DND-41 (cell line): ENCODE results near the gene NONO.
A peak's percentile ranks its signal among the peaks of the same experiment; 100 is the strongest.

ENCODE experiments used
- ATAC-seq: fragments of 200-7000 bp; cut with Tn5 transposase; 3 replicates; pipeline ENCODE4 v1.9.1; 2021; ENCODE audit warnings: low read depth; ENCODE audit not compliant: insufficient read depth
- DNase-seq: peaks from one replicate; pipeline ENCODE4 v3.0.0-alpha.2; 2020
- H2AFZ ChIP-seq: 2 replicates; pipeline ENCODE4 v1.6.0; 2012; ENCODE audit warnings: low read depth, low read length
- H3K27ac ChIP-seq: 2 replicates; pipeline ENCODE4 v1.5.1; 2012; ENCODE audit warnings: low read length, inconsistent platforms
- H3K27me3 ChIP-seq: fragments of 200-600 bp; sonication (generic); 2 replicates; pipeline ENCODE4 v1.6.0; 2012; ENCODE audit warnings: low read length, mild to moderate bottlenecking, inconsistent platforms; ENCODE audit not compliant: insufficient read depth, poor library complexity
- H3K36me3 ChIP-seq: 2 replicates; pipeline ENCODE4 v1.5.1; 2012; ENCODE audit warnings: low read length, inconsistent platforms; ENCODE audit not compliant: insufficient read depth
- H3K4me1 ChIP-seq: 2 replicates; pipeline ENCODE4 v1.5.1; 2012; ENCODE audit warnings: mild to moderate bottlenecking, low read length; ENCODE audit not compliant: insufficient read depth
- H3K4me2 ChIP-seq: 2 replicates; pipeline ENCODE4 v1.6.0; 2012; ENCODE audit warnings: mild to moderate bottlenecking, moderate library complexity, low read length, inconsistent platforms; ENCODE audit not compliant: insufficient read depth
- H3K4me3 ChIP-seq, 2 experiments: fragments of 200-600 bp in 1 of 2; shearing (Covaris generic) in 1 of 2; 2 replicates each; pipeline ENCODE4 v1.5.1; 2012 to 2016; ENCODE audit warnings: inconsistent platforms in 2 of 2, low read length in 2 of 2, mild to moderate bottlenecking in 2 of 2, low read depth in 1 of 2, moderate library complexity in 1 of 2
- H3K79me2 ChIP-seq: 2 replicates; pipeline ENCODE4 v1.6.0; 2012; ENCODE audit warnings: low read length, inconsistent platforms; ENCODE audit not compliant: insufficient read depth
- H3K9ac ChIP-seq: 2 replicates; pipeline ENCODE4 v1.6.0; 2012; ENCODE audit warnings: low read depth, mild to moderate bottlenecking, inconsistent platforms, low read length, moderate library complexity
- H3K9me3 ChIP-seq: 2 replicates; pipeline ENCODE4 v1.5.1; 2012; ENCODE audit warnings: low read length, moderate library complexity, mild to moderate bottlenecking, inconsistent platforms; ENCODE audit not compliant: insufficient read depth, severe bottlenecking
- H4K20me1 ChIP-seq: 2 replicates; pipeline ENCODE4 v1.6.0; 2012; ENCODE audit warnings: low read length; ENCODE audit not compliant: insufficient read depth
- EZH2 ChIP-seq: IDR thresholded peaks from 3 replicates; pipeline ENCODE4 v1.6.1; 2012; ENCODE audit warnings: borderline replicate concordance, low read depth, mild to moderate bottlenecking, moderate library complexity, low read length, inconsistent platforms; ENCODE audit not compliant: severe bottlenecking
- TF ChIP-seq, protein P1 (sequence below): IDR thresholded peaks from 2 replicates; pipeline ENCODE4 v1.5.1; 2012; ENCODE audit warnings: borderline replicate concordance, low read length, moderate library complexity, mild to moderate bottlenecking; ENCODE audit not compliant: poor library complexity, severe bottlenecking; ENCODE audit errors: extremely low read depth

NONO gene

DNA sequence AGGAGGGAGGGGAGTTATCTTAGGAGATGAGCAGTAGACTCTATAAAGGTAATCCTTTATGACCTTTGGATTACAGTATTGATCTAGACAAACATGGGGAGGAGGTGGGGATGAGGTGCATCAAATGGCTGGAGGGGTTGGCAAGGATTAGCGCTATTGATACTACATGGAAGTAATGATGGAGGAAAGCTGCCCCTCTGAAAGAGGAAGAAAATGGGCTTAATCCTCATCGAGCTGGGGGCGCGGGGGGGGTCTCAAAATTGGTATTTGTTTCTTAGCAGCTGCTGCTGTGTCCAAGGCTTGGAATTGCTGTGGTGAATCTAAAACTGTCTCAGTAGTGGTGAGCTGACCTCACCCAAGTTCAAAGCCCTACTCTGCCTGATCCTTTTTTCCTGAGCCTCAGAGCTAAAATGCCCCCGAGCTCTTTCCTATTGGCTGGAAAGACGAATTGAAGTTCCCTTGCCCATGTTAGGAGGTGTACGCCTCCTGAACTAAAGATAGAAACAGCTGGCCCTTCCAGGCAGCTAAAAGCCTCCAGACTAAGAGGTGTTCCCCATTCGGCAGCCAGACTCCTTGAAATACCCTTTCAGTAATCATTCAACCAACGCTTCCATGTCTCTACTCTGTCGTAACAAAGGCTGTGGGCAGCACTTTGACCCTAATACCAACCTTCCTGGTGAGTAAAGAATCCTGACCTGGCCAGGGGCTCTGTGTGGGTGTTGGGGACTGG, 17.9 kb downstream of the NONO start, which contains the start of gene ITGB1BP2:
Gene ITGB1BP2 (plus strand): TSS at position 556 of the 730 bp plus-strand sequence. CDS start 57 bp downstream, at position 613.
- Histone ChIP-seq H3K4me3 (no peak within 1 kb of the TSS), H3K27me3 (no peaks in the 10 kb centered on the region), H3K9ac (no peak within 1 kb of the TSS), H3K27ac (no peak within 1 kb of the TSS), H3K36me3 (peaks cover 56% of the 10 kb centered on the region), H3K9me3 (no peaks in the 10 kb centered on the region), H3K79me2 (no peaks in the 10 kb centered on the region; the same call in 1 of the 2 replicates), H4K20me1 (peaks cover 18% of the 10 kb centered on the region), H2AFZ (no peak within 1 kb of the TSS), H3K4me2 (no peak within 1 kb of the TSS), H3K4me1 (no peaks in the 10 kb centered on the region)
- DNase-seq (no peak), ATAC-seq (peak; percentile 47)
- TF ChIP-seq EZH2: no peak
- TF ChIP-seq, protein P1, sequence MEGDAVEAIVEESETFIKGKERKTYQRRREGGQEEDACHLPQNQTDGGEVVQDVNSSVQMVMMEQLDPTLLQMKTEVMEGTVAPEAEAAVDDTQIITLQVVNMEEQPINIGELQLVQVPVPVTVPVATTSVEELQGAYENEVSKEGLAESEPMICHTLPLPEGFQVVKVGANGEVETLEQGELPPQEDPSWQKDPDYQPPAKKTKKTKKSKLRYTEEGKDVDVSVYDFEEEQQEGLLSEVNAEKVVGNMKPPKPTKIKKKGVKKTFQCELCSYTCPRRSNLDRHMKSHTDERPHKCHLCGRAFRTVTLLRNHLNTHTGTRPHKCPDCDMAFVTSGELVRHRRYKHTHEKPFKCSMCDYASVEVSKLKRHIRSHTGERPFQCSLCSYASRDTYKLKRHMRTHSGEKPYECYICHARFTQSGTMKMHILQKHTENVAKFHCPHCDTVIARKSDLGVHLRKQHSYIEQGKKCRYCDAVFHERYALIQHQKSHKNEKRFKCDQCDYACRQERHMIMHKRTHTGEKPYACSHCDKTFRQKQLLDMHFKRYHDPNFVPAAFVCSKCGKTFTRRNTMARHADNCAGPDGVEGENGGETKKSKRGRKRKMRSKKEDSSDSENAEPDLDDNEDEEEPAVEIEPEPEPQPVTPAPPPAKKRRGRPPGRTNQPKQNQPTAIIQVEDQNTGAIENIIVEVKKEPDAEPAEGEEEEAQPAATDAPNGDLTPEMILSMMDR: no peak

DNA sequence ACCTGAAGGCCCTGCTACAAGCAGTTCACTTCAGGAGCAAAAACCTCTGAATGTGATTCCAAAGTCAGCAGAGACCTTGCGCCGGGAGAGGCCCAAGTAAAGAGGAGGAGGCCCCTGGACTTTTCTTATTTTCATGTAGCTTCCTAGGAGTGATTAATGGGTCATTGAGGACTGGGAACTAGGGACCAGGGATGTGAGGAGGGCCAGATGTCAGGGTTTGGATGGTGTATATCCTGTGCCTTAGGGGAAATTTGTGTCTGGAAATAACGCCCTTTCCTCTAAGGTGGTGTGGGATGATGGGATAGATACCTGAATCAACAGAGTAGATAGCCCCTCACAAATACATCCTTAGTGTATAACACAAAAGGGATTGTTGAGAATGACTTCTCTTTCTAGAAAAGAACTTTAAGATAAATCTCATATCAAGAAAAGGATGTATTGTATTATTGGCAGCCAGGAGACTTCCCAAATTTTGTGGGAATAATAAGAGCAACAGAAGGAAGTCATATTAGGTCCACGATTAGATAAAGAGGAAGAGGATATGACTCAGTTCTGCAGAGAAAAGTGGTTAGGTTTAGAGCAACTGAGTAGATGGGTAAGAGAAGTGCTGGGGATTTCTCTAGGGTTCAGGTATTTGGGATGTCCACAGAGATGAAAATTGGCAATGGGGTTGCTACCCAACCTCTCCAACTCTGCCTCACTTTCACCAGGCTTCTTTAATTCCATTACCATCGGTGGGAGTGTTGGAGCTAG, 19.2 kb downstream of the NONO start:
- no peaks in the 10 kb centered on the region for H3K4me1 ChIP-seq
- no peaks in the 10 kb centered on the region for H3K27me3 ChIP-seq
- H3K36me3 ChIP-seq: peaks cover 43% of the 10 kb centered on the region
- H3K27ac ChIP-seq: no peak overlapping the region
- no peak overlapping the region for H3K9ac ChIP-seq
- no peak overlapping the region for H2AFZ ChIP-seq
- H3K4me2 ChIP-seq: no peak overlapping the region
- H3K4me3 ChIP-seq: no peak overlapping the region
- H4K20me1 ChIP-seq: peaks cover 11% of the 10 kb centered on the region; the same call in 1 of the 2 replicates
- DNase-seq (no peak), ATAC-seq (no peak)
- no peaks in the 10 kb centered on the region; the same call in 1 of the 2 replicates for H3K79me2 ChIP-seq
- H3K9me3 ChIP-seq: no peaks in the 10 kb centered on the region
- no peak for TF ChIP-seq EZH2
- TF ChIP-seq, protein P1: no peak

DNA sequence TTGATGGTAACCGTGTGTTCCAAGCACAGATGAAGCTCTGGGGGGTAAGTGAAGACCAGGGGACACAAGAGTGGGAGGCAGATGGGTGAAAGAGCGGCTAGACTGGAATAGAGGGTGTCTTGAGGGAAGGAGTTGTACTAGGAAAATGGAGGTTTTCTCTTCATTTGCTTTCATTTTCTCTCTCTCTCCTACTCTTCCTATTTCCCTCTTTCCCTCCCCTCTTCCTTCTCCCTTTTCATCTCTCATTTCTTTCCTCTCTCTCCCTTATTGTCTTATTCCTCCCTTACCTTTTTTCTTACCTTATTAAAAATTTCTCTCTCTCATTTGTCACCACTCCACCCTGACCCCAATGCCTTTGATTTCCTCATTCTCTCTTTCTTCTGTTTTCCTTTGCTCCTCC, 21.1 kb downstream of the NONO start:
- H3K9ac ChIP-seq: no peak overlapping the region
- no peaks in the 10 kb centered on the region; the same call in 1 of the 2 replicates for H4K20me1 ChIP-seq
- H3K4me3 ChIP-seq: no peak overlapping the region
- H3K27ac ChIP-seq: no peak overlapping the region
- peaks cover 26% of the 10 kb centered on the region; the same call in 1 of the 2 replicates for H3K36me3 ChIP-seq
- no peaks in the 10 kb centered on the region for H3K79me2 ChIP-seq
- H3K9me3 ChIP-seq: no peaks in the 10 kb centered on the region
- no peak overlapping the region for H3K4me2 ChIP-seq
- no peak overlapping the region for H2AFZ ChIP-seq
- no peak for ATAC-seq
- H3K27me3 ChIP-seq: no peaks in the 10 kb centered on the region
- TF ChIP-seq EZH2: no peak
- TF ChIP-seq, protein P1: no peak
- no peak for DNase-seq
- no peaks in the 10 kb centered on the region for H3K4me1 ChIP-seq
